Activated CD8-positive, alpha-beta memory T cell treated with anti-CD3 and anti-CD28 coated beads for 24 hours (primary cell): ENCODE results near the gene PDE6A.

Experiments
- DNase-seq: peaks from one replicate; pipeline ENCODE4 v3.0.0-alpha.2; 2020

PDE6A gene

DNA sequence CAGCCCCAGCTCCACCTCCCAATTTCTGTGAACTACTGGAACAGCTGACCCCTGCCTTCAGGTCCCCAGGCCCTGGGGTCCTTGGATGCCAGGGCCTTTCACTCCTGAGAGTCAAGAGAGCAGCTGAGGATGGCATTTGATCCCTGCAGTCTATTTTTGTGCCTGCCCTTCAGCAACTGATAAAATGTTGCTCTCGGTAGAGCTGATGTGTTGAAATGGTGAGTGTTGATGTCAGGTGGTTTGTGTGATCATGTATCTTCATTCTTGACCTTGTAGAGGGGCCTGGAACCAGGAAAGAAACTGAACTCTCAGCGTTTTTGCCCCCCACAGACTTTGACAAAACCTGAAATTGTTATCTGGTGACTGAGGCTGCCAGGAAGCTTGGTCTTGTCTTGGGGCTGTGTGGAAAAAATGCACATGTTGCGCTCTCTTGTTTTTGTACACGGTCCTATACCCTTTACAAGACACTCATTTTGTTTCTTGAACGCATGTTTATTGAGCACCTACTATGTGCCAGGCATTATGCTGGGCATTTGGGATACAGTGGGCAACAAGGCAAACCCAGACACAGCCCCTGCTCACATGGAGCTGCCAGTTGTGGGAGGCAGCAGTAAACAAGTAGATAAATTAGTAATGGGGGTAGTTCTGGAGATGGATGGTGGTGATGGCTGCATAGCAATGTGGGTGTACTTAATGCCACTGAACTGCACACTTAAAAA lies 136.2 kb downstream of the PDE6A start:
- no peak for DNase-seq
